OCI-LY3 (cell line): ENCODE measurements around the gene WDR93.

ENCODE experiments used
- H2AFZ ChIP-seq: fragments of 200-600, 300-600 bp; shearing (Covaris generic); 2 replicates; pipeline ENCODE4 v1.6.0; 2014; ENCODE audit warnings: antibody characterized with exemption, low read depth, low read length
- H3K27ac ChIP-seq: fragments of 200-600, 300-600 bp; sonication (generic); 2 replicates; pipeline ENCODE4 v1.5.1; 2014; ENCODE audit warnings: mild to moderate bottlenecking, low read length, moderate library complexity, mixed read lengths
- H3K27me3 ChIP-seq: fragments of 200-600, 300-600 bp; sonication (generic); 2 replicates; pipeline ENCODE4 v1.6.1; 2014; ENCODE audit warnings: low read depth, low read length, mixed read lengths
- H3K36me3 ChIP-seq: fragments of 200-600, 300-600 bp; sonication (generic); replicated peaks from 2 replicates; pipeline ENCODE3; 2014; ENCODE audit warnings: low read depth, low read length, mixed read lengths
- H3K4me1 ChIP-seq: fragments of 300-600, 200-600 bp; sonication (generic); 2 replicates; pipeline ENCODE4 v1.6.1; 2014; ENCODE audit warnings: low read length, mixed read lengths
- H3K4me2 ChIP-seq: fragments of 200-600, 300-600 bp; sonication (generic); 2 replicates; pipeline ENCODE4 v1.6.1; 2014; ENCODE audit warnings: low read length, mixed read lengths
- H3K4me3 ChIP-seq: fragments of 300-600, 200-600 bp; sonication (generic); 2 replicates; pipeline ENCODE4 v1.5.1; 2014; ENCODE audit warnings: antibody characterized with exemption, mild to moderate bottlenecking, low read length, moderate library complexity
- H3K79me2 ChIP-seq: fragments of 300-600, 200-600 bp; shearing (Covaris generic); 2 replicates; pipeline ENCODE4 v1.6.1; 2014; ENCODE audit warnings: mild to moderate bottlenecking, low read length, mixed read lengths
- H3K9ac ChIP-seq: fragments of 300-600, 200-600 bp; shearing (Covaris generic); 2 replicates; pipeline ENCODE4 v1.6.0; 2014; ENCODE audit warnings: mild to moderate bottlenecking, low read length, moderate library complexity
- H3K9me3 ChIP-seq: fragments of 200-600, 300-600 bp; shearing (Covaris generic); 2 replicates; pipeline ENCODE4 v1.6.1; 2014; ENCODE audit warnings: low read length, mixed read lengths; ENCODE audit not compliant: insufficient read depth
- H4K20me1 ChIP-seq: fragments of 200-600, 300-600 bp; sonication (generic); 2 replicates; pipeline ENCODE4 v1.6.1; 2016; ENCODE audit warnings: low read length, mixed read lengths; ENCODE audit not compliant: insufficient read depth
- EZH2phosphoT487 ChIP-seq: fragments of 200-600 bp; shearing (Covaris generic); IDR thresholded peaks from 2 replicates; pipeline ENCODE4 v1.6.1; 2018; ENCODE audit warnings: antibody characterized with exemption, mixed run types, low read depth
- TF ChIP-seq, protein P1 (sequence below): fragments of 200-600, 300-600 bp; sonication (generic); IDR thresholded peaks from 2 replicates; pipeline ENCODE4 v1.5.1; 2014; ENCODE audit warnings: antibody characterized with exemption, low read length, low read depth

WDR93 gene

DNA sequence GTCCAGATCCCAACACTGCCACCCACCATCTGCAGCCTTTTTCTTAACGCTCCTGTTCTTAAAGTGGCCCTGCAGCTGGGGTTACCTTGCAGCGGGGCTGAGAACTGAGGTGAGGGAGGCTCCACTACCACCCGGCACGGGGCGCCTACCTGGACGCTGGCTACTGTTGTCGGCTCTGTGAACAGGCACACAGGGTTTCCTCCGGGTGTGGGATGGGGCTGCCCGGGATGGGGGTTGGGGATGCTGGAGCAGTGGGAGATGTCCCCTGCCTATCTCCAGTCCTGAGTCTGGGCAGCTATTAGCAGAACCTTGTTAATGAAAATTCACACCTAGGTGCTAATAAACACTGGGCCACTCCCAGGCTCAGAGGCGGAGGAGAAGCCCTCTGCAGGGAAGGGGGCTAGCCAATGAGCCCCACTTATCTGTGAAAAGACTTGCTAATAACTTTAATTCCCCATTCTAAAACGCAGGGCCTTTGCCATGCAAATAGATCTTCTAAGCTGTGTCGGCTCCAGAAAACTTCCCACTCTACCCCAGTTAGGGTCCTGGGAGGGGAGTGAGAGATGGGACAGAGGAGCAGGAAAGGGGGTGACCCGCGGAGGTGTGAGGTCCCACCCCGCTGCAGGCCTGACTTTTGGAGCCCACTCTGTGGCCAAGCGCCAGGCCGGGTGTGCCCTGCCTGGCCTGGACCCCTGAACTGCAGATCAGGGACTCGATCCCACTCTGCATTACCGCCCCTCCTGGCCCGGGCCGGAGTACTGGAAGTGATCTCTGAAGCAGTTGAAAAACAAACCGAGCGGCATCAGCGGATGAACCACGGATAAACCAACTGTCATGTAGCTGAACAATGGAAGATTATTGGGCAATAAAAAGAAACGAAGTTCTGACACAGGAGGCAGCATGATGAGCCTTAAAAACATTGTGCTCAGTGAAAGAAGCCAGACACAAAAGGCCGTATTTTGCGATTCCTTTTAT, 57.4 kb downstream of the WDR93 start:
- Histone ChIP-seq H2AFZ (no peak overlapping the region), H3K36me3 (no peaks in the 10 kb centered on the region), H3K27ac (no peak overlapping the region), H3K4me3 (no peak overlapping the region), H3K27me3 (no peaks in the 10 kb centered on the region), H3K4me2 (no peak overlapping the region), H3K9ac (no peak overlapping the region), H4K20me1 (no peaks in the 10 kb centered on the region), H3K79me2 (peaks cover 5% of the 10 kb centered on the region), H3K4me1 (peaks cover 13% of the 10 kb centered on the region), H3K9me3 (no peaks in the 10 kb centered on the region)
- no peak for TF ChIP-seq EZH2phosphoT487
- TF ChIP-seq, protein P1, sequence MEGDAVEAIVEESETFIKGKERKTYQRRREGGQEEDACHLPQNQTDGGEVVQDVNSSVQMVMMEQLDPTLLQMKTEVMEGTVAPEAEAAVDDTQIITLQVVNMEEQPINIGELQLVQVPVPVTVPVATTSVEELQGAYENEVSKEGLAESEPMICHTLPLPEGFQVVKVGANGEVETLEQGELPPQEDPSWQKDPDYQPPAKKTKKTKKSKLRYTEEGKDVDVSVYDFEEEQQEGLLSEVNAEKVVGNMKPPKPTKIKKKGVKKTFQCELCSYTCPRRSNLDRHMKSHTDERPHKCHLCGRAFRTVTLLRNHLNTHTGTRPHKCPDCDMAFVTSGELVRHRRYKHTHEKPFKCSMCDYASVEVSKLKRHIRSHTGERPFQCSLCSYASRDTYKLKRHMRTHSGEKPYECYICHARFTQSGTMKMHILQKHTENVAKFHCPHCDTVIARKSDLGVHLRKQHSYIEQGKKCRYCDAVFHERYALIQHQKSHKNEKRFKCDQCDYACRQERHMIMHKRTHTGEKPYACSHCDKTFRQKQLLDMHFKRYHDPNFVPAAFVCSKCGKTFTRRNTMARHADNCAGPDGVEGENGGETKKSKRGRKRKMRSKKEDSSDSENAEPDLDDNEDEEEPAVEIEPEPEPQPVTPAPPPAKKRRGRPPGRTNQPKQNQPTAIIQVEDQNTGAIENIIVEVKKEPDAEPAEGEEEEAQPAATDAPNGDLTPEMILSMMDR: no peak

DNA sequence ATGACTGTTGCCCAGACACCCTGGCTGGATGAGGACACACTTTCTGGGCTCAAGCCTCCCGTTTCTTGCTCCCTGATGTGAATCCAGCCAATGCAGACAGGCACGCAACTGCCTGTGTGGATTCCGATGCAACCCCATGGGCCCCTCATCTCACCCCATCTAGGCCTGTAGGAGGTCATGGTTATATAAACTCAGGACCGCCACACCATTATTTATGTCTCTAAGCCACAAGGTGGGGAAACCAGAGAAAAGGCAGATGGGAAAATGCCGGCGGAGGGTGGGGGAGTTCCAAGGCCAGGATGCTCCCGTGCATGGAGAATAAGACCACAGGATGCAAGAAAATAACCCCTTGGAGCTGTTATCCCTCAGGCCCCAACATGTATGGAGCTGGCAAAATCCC, 58.4 kb downstream of the WDR93 start:
- Histone ChIP-seq H2AFZ (no peak overlapping the region), H3K27ac (no peak overlapping the region), H3K79me2 (peaks cover 5% of the 10 kb centered on the region), H3K36me3 (no peaks in the 10 kb centered on the region), H3K4me2 (no peak overlapping the region), H4K20me1 (no peaks in the 10 kb centered on the region), H3K4me1 (peaks cover 13% of the 10 kb centered on the region), H3K9ac (no peak overlapping the region), H3K4me3 (no peak overlapping the region), H3K27me3 (no peaks in the 10 kb centered on the region), H3K9me3 (no peaks in the 10 kb centered on the region)
- TF ChIP-seq EZH2phosphoT487: no peak
- TF ChIP-seq, protein P1: no peak

DNA sequence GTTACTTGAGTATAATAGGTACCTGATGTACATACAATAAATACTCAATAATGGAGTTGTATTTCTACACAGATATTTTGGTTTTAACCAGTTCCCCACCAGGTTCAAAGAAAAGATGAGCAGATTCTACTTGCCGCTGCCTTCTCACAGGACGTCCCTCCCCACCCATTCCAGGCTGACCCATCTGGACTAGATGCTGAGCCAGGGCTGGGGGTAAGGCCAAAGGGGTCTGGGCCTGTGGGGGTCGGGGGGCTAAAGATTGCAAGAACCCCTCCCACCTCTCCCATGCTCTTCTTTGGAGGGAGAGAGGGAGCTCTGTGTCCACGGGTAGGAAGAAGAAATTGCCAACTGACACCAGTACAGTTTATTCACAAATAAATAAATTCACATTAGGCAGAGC, 58.9 kb downstream of the WDR93 start:
- H3K36me3 ChIP-seq: no peaks in the 10 kb centered on the region

DNA sequence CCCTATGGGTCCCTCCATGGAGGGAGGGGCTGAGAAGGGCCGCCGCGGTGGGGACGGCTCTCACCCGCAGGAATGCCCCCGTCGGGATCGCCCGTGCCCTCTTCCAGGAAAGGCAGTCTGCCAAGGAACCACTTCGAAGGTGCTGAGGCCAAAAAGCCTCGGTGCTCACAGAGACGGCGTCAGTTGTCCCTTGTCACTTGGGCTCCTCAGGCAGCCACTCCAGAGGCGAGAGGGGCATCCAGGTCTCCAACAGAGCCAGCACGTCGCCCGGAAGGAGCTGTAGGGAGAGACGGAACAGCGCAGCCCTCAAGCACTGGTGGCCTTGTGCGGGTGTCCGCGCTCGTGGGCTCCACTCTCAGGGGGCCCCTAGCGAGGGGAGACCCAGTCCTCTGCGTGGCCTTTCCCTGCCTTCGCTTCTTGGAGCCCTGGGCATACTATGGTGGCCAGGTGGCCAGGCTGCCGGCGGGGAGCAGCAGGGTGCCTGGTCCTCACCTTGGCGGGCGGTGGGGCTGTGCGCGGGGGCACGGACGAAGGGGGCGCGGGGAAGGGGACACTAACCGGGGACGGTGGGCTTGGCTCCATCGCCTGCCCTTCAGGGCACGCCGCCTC, 59.4 kb downstream of the WDR93 start:
- H3K36me3 ChIP-seq: no peaks in the 10 kb centered on the region
- H3K27ac ChIP-seq: peak overlapping the region; percentile 41
- peaks cover 13% of the 10 kb centered on the region for H3K4me1 ChIP-seq
- H3K27me3 ChIP-seq: no peaks in the 10 kb centered on the region
- peaks cover 5% of the 10 kb centered on the region for H3K79me2 ChIP-seq
- H3K4me2 ChIP-seq: peak overlapping the region; percentile 90
- peak overlapping the region; percentile 84 for H3K4me3 ChIP-seq
- H2AFZ ChIP-seq: peak overlapping the region; percentile 62
- peak overlapping the region; percentile 87 for H3K9ac ChIP-seq
- no peaks in the 10 kb centered on the region for H3K9me3 ChIP-seq
- no peaks in the 10 kb centered on the region for H4K20me1 ChIP-seq
- TF ChIP-seq, protein P1: no peak

More for the DNA sequence above, 58.9 kb downstream of the WDR93 start:
- Histone ChIP-seq H3K27ac (no peak overlapping the region), H4K20me1 (no peaks in the 10 kb centered on the region), H2AFZ (no peak overlapping the region), H3K4me2 (peak overlapping the region; percentile 90), H3K9ac (peak overlapping the region; percentile 87; the same call in 1 of the 2 replicates), H3K4me1 (peaks cover 13% of the 10 kb centered on the region), H3K9me3 (no peaks in the 10 kb centered on the region), H3K27me3 (no peaks in the 10 kb centered on the region), H3K79me2 (peaks cover 5% of the 10 kb centered on the region), H3K4me3 (peak overlapping the region; percentile 84)
- TF ChIP-seq, protein P1: no peak
- TF ChIP-seq EZH2phosphoT487: no peak
